GM21526 (cell line): ENCODE results near the gene AKAP10.
A peak's percentile ranks its signal among the peaks of the same experiment; 100 is the strongest.
"Not testable (repeated sequence)": the region's sequence is repeated elsewhere in the genome, so short reads cannot be mapped to it uniquely, and the experiment has no call there.

Experiments
- ATAC-seq: cut with Tn5 transposase; IDR thresholded peaks from one replicate; pipeline ENCODE4 v1.9.1; 2021; ENCODE audit warnings: moderate library complexity; ENCODE audit not compliant: unreplicated experiment, low FRiP score

Gene AKAP10

DNA sequence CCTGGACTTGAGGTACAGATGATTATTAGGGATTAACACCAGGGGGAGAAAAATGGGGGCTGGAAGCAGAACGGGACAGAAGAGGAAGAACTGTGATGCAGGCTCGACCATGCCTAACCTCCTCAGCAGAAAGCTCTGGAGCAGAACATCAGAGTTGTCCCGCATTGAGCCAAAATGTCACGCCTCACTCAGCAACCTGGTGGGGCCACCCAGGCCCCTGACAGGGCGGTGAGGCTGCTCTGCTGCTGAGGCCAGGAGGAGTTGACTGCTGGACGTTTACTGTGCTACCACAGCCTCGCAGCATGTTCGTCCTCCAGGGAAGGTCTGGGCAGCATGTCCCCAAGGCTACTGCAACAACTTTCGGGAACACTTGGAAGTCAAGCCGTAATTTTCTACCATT lies 103.4 kb downstream of the AKAP10 start:
- ATAC-seq, result no peak

- ATAC-seq, result no peak
Measured at GRCh38 chr17:19873346-19873745, 104.3 kb downstream of the AKAP10 start.

DNA sequence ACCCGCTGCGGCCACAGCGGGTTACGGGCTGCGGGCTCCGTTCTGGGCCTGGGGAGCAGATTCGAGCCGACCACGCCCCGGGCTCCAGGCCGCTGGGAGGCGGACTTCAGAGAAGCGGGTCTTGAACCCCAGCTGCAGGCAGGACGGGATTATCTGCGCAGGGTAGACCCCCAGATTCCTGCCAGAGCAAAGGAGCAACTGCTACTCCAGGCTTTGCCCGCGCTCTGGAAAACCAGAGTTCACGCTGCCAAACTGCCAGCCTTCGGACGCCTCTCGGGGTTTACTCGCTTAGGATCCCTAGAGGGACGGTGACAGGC lies 109.6 kb downstream of the AKAP10 start:
- ATAC-seq, result no peak

GRCh38 chr17:19867329-19868078 lies 110.1 kb downstream of the AKAP10 start, which contains the start of gene ULK2:
ULK2 (minus strand) TSS chr17:19867936; CDS start chr17:19867417, 519 bp downstream.
- peak; percentile 54 for ATAC-seq

GRCh38 chr17:19867079-19867328 lies 110.6 kb downstream of the AKAP10 start:
- peak; percentile 58 for ATAC-seq

- ATAC-seq, result no peak
Measured at GRCh38 chr17:19865021-19865420, 112.6 kb downstream of the AKAP10 start.

DNA sequence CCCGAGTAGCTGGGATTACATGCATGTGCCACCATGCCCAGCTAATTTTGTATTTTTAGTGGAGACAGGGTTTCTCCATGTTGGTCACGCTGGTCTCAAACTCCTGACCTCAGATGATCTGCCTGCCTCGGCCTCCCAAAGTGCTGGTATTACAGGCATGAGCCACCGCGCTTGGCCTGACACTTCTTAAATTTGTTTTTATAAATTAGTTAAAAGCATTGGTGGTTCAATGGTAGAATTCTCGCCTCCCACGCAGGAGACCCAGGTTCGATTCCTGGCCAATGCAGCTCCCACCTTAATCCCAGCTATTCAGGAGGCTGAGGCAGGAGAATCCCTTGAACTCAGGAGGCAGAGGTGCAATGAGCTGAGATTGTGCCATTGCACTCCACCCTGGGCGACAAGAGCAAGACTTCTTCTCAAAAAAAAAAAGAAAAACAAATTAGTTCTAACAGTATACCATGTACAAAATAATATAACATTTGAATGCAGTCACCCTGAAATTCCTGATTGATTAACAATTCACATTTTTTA lies 116.9 kb downstream of the AKAP10 start:
- ATAC-seq, result not testable (repeated sequence)

DNA sequence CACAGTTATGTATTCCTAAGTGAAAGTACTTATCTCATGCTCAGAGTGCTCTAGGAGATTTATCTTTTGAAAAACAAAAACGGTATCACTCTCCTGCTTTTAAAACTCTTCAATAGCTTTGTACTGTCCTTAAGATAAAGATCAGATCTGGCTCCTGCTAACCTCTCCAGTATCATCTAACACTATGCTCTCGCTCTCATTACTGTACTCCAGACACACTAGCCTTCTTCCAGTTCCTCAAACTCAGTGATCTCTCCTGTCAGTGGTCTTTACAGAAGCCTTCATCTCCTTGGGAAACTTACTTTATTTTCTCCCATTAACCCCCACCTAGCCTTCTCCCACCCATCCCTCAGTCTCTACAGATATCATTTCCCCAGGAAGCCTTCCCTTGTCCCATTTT lies 120.0 kb downstream of the AKAP10 start:
- no peak for ATAC-seq
